OCI-LY1 (cell line): ENCODE results near the gene MCC.

ENCODE experiments used
- CTCF ChIP-seq: fragments of 200-600 bp; sonication (generic), shearing (Covaris generic); IDR thresholded peaks from 2 replicates; pipeline ENCODE4 v1.5.1; 2017; ENCODE audit warnings: mild to moderate bottlenecking, antibody characterized with exemption, low read length, moderate library complexity, mixed read lengths
- EZH2 ChIP-seq: fragments of 200-600 bp; sonication (generic), shearing (Covaris generic); IDR thresholded peaks from 2 replicates; pipeline ENCODE4 v1.8.0; 2017; ENCODE audit warnings: borderline replicate concordance, mixed run types, mild to moderate bottlenecking, antibody characterized with exemption, low read length, moderate library complexity, mixed read lengths

GRCh38 chr5:113035096-113035495 lies 453.2 kb downstream of the MCC start:
- no peak for TF ChIP-seq CTCF
- no peak for TF ChIP-seq EZH2
